Measurements from ENCODE around the gene PIGV.

DNA sequence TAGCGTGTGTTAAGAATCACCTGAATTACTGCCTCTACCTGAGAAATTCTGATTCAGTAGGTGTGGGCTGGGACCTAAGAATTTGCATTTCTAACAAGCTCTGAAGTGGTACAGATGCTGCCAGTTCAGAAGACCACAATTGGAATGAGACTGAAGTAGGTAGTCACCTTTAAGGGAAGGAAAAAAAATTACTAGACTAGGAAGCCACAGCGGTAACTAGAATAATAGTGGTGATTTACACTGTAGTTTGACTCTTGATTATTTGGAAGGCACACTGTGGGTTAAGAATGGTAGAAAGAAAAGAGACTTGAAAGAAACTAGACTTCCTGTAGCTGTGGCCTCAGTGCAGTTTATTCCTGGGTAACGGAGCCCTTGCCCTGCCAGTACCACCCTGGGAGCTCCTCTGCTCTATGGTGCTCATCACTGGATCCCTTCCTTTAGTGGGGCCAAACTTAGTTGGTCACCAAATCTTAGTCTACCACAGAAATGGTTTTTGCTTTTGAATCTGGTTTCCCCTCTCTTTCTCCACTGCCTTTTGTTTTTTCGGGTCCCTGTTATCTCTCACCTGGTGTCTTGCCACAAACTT, 48.3 kb upstream of the PIGV start:
- TF ChIP-seq, protein P1, sequence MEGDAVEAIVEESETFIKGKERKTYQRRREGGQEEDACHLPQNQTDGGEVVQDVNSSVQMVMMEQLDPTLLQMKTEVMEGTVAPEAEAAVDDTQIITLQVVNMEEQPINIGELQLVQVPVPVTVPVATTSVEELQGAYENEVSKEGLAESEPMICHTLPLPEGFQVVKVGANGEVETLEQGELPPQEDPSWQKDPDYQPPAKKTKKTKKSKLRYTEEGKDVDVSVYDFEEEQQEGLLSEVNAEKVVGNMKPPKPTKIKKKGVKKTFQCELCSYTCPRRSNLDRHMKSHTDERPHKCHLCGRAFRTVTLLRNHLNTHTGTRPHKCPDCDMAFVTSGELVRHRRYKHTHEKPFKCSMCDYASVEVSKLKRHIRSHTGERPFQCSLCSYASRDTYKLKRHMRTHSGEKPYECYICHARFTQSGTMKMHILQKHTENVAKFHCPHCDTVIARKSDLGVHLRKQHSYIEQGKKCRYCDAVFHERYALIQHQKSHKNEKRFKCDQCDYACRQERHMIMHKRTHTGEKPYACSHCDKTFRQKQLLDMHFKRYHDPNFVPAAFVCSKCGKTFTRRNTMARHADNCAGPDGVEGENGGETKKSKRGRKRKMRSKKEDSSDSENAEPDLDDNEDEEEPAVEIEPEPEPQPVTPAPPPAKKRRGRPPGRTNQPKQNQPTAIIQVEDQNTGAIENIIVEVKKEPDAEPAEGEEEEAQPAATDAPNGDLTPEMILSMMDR (IDR thresholded peaks at IDR 0.05): no peak
- no peak for TF ChIP-seq EZH2 (IDR thresholded peaks at IDR 0.05; ENCODE audit: borderline replicate concordance, insufficient read depth, low read depth, low read length, poor library complexity, severe bottlenecking)
